ENCODE data around the gene ACAP1.
"Not testable (repeated sequence)": the region's sequence is repeated elsewhere in the genome, so short reads cannot be mapped to it uniquely, and the experiment has no call there.

The ACAP1 gene

DNA sequence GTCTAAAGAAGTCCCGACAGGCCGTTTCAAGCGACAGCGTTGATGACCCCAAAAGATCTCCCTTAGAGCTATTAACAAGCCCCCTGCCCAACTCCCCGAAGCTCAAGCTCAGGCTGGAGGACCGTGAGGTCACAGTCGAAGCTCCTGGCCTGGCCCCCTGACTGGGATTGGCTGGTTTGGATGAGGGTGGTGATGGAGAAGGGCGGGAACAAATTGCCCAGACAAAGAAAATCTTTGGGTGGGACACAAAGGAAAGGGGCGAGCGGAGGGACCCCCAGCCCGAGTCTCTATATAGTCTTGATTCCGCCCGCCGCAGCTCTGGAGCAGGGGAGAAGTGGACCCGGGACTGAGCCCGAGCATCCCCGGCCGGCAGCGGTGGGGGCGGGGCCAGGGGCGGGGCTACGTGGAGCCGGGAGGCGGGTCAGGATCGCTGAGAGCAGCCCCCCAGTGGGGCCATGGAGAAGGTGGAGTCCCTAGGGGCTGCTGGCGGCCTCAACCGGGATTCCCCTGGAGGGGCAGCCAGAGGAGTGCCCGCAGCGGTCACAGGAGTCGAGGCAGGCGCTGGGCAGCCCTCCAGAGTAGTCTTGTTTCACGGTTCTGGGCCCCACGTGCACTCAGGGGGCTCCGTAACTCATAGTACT, 6.2 kb upstream of the ACAP1 start:
- peak; percentile 67 to 70 for DNase-seq

DNA sequence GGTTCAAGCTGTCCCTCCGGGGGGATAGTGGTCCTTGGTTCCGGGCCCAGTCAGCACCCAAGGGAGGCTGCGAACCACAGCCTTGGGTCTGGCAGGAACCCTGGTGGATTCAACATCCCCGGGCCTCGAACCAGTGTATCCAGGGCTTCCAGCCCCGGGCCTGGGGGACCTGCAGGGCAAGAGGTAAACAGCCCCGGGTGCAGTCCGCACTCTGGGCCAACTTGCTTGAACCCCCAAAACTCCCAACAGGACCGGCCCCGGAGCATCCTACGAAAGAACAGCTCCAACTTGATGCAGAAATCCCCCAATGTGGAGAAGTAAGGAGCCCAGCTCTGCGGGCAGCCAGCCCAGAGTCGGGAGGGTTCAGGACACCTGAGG, 5.7 kb upstream of the ACAP1 start:
- DNase-seq = no peak

DNA sequence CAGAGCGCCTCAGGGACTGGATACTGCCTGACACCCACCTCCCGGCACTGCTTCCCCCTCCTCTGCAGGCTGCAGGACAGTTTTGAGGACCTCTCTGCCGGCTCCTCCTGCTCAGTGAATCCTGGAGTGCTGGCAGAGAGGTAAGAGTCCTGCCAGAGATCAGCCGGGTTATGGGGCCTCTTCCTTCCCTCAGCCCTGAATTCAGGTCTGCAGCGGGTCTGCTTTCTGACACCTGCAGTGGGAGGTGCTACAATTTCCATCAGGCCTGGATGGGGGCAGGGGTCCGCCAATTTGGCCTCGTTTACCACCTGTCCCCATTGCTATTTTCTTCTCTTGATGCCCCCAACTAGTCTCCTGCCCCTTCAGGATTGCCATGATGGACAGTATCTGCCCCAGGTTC, 4.2 kb upstream of the ACAP1 start:
- no peak for DNase-seq

DNA sequence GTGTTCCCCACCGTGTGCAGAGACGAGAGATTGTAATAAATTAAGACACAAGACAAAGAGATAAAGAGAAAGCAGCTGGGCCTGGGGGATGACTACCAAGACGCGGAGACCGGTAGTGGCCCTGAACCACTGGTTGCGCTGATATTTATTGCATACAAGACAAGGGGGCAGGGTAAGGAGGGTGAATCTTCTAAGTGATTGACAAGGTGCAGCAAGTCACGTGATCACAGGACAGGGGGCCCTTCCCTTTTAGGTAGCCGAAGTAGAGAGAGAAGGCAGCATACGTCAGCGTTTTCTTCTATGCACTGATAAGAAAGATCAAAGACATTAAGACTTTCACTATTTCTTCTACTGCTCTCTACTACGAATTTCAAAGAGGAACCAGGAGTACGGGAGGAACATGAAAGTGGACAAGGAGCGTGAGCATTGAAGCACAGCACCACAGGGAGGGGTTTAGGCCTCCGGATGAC, 3.7 kb upstream of the ACAP1 start:
- DNase-seq = not testable (repeated sequence)

DNA sequence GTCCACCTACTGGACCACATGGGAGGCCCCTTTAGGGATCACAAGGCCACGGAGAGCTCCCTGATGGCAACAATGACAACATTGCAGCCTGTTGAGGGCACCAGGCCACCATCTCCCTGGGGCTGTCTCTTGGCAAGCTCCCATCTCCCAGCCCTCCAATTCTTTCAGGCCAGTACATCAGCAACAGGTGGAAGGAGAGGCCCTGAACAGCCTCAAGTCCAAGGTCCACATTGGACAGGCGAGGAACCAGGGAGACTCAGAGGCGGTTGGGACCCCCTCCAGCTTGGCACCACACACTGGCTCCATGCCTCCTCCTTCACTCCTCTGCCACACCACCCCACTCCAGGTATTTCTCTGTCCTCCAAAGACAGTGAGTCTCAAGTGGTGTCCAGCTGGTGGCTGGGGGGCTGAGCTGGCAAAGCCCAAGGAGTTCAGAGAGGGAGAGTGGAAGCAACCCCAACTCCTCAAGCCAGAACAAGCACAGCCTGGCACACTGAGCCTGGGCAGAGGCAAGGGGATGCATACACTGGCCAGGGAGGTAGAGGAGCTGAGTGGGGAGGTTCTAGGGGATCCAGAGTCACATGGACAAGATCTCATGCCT, 1.3 kb upstream of the ACAP1 start:
- DNase-seq = no peak

DNA sequence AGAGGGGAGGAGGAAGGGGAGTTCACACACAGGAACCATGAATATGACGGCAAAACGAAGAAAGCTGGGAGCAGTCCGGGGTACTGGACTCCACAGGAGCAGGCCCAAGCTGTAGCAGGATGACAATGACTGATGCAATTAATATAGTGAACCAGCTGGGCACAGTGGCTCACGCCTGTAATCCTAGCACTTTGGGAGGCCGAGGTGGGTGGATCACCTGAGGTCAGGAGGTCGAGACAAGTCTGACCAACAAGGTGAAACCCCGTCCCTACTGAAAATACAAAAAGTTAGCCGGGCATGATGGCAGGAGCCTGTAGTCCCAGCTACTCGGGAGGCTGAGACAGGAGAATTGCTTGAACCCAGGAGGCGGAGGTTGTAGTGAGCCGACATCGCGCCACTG, 564 bp upstream of the ACAP1 start:
- not testable (repeated sequence) for DNase-seq

DNA sequence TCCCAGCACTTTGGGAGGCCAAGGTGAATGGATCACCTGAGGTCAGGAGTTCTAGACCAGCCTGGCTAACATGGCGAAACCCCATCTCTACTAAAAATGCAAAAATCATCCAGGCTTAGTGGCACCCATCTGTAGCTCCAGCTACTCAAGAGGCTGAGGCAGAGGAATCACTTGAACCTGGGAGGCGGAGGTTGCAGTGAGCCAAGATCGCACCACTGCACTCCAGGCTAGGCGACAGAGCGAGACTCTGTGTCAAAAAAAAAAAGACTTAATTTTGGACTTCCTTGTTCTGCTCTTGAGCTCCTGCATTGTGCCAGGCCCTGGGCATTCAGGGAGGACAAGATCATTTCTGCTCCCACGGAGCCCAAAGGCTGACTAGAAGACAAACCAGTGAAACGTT, 1.3 kb downstream of the ACAP1 start:
- DNase-seq = not testable (repeated sequence)

DNA sequence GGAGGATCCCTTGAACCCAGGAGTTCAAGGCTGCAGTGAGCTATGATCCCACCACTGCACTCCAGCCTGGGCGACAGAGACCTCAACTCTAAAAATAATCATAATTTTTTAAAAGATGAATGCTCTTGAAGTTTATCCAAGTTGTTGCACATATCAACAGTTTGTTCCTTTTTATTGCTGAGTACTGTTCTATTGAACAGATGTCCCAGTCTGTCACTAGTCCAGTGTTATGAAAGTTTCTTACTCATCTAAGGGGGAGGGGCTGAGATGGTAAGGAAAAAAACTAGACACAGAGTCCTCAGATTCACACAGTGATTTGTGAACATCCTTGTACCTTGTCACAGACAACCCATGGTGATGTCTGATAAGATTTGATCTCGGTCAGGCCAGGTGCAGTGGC, 3.9 kb downstream of the ACAP1 start:
- no peak for DNase-seq

DNA sequence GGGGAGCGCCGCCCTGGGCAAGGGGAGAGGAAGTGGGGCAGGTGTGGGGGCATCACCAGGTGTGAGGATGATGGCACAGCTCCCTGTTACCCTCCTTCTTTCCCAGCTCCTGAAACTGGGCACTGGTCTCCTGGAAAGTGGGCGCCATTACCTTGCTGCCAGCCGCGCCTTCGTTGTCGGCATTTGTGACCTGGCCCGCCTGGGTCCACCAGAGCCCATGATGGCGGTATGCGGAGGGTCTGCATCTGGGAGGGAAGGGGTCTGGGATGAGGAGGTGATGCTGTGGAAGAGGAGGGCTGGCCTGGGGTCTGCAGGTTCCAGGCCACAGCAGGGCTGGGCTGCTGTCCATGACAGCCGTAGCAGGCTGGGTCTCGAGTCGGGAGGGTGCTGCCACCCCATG, 5.5 kb downstream of the ACAP1 start:
- DNase-seq = no peak

DNA sequence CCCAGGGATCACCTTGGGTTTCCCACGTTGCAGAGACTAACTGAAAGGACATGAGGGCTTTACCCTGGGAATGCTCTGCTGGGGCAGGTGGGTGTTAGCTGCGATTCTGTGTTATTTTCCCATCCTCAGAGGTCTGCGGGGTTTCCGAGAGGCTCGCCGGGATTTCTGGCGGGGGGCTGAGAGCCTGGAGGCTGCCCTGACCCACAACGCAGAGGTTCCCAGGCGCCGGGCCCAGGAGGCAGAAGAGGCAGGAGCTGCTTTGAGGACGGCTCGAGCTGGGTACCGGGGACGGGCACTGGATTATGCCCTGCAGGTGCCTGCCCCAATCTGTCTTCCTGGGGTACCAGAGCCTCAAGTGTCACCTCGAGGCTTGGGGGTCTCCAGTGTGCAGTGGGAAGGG, 6.9 kb downstream of the ACAP1 start:
- no peak for DNase-seq

DNA sequence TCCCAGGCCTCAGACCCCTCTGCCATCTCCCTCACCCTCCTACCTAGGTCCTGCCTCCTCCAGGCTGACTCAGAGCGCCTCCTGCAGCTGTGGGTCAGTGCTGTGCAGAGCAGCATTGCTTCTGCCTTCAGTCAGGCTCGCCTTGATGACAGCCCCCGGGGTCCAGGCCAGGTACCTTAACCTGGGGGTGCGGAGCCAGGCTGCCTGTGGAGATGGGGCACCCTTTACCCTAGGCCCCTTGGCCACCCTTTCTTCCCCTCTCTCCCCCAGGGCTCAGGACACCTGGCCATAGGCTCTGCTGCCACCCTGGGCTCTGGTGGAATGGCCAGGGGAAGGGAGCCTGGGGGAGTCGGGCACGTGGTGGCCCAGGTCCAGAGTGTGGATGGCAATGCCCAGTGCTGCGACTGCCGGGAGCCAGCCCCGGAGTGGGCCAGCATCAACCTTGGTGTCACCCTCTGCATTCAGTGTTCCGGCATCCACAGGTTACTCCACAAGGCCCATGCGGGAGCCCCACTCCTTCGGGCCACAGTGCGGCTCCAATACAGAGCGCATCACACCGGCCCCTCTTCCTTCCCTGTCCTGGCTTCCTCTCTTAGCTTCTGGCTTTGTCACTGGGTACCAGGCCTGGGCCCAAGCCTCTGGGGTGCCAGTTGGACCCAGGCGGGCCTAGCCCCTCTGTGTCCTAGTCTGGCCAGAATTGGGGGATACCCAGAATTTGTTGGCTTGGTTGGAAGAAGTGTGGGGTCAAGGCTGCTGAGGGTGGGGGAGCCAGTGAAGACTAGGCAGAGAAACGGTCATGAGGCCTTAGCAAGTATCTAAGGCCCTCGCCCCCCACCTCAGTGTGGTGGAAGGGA, 10.7 kb downstream of the ACAP1 start:
- DNase-seq = no peak

DNA sequence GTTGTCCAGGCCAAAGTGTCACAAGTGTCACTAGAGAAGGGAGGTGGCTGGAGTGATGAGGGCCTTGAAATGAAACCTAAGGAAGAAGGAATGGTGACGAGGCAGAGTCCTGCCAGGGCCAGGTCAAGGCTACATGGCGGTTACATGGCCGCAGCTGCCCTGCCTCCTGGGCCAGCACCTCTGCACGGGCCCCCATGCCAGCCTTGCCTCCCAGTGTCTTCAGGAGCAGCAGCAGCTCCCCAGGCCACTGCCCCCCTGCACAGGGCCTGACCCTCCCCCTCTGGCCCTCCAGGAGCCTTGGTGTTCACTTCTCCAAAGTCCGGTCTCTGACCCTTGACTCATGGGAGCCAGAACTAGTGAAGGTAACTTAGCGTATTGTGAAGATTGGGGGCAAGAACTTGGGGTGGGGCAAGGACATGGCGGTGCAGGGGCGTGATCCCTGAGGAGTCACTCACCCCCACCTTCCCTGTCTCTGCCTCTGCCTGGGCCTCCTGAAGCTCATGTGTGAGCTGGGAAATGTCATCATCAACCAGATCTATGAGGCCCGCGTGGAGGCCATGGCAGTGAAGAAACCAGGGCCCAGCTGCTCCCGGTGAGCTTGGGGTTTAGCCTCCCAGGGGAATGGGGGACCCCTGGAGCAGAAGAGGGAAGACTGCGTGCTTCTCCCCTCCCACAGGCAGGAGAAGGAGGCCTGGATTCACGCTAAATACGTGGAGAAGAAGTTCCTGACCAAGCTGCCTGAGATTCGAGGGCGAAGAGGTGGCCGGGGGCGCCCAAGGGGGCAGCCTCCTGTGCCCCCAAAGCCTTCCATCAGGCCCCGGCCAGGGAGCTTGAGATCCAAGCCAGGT, 11.5 kb downstream of the ACAP1 start:
- DNase-seq = no peak

DNA sequence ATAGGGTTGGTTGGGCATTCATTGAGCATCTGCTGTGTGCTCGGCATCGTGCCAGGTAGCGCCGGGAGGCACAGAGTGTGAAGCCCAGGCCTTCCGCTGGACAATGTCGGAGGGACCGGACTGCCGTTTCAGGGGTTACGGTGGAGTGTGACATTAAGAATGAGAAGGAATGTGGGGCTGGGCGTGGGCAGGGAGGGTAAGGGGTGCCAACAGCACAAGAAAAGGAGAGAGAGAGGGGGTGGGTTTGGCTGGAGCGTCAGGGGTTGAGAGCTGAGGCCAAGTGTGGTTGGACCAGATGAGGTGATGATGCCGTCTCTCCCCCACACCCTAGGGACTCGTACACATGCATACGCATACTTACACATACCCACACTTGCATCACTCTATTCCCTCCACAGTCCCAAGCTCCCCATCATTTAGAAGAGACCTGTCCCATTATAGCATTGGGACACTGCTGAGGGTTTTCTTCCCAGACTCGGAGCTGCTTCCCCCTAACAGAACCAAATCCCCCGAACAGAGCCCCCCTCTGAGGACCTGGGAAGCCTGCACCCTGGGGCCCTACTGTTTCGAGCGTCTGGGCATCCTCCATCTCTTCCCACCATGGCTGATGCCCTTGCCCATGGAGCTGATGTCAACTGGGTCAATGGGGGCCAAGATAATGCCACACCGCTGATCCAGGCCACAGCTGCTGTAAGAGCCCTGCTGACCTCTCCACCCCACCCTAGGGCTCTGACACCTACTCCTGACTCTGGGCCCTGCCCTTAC, 12.3 kb downstream of the ACAP1 start:
- no peak for DNase-seq

DNA sequence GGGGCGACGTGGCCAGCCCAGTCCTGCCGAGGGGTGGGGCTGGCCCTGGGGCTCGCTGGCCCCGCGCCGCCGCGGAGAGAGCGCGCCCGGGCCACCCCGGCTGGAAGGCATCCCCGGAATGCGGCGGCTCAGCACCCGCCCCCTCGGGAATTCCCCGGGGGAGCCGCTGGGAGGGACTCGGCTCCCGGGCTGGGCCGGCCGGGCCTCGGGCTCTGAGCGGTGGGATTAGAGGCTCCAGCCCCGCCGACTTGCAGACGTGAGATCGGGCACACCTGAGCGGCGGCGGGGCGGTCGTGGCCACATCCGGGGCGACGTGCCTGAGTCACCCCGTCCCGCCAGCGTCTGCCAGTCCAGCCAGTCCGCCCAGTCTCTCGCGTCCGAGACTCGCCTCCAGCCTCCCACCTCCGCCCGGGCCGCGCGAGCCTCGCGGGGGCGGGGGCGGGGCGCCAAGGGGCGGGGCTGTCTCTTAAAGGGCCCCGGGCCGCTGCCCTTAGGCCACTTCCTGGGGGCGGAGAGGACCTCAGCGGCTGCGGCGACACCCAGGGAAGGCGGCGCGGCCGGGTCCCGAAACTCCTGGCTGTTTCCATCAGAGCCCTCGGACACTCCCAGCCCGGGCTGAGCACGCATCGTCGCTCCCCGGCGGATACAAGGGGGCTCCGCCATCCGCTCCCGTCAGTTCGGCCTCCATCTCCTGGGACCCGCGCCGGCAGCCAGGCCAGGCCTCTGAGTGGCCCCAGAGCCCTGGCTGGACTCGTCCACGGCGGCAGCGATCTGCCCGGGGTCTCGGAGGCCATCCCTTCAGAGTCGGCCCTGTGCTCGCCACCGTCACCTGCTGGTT, 15.6 kb downstream of the ACAP1 start, which contains the start of gene KCTD11:
Gene KCTD11, plus strand, starts transcription at position 498 of the 838 bp plus-strand sequence.
- DNase-seq = peak; percentile 50 to 53

DNA sequence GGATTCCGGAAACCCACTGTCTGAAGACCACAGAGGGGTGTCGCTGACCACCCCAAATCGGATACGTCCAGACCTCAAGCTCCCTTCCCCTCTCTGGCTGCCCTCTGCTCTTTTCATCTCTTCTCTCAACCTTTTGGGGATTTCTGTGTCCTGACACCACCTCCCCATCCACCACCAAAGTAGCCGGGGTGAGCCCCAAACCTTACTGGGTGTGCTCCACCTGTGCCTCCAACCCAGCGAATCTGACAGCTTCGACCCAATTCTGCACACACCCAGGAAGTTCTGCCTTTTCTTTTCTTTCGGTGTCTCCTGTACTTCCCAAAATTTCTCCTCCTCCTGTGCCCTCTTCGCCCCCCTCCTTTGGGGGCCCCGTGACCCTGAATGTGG, 16.2 kb downstream of the ACAP1 start:
- DNase-seq = no peak

DNA sequence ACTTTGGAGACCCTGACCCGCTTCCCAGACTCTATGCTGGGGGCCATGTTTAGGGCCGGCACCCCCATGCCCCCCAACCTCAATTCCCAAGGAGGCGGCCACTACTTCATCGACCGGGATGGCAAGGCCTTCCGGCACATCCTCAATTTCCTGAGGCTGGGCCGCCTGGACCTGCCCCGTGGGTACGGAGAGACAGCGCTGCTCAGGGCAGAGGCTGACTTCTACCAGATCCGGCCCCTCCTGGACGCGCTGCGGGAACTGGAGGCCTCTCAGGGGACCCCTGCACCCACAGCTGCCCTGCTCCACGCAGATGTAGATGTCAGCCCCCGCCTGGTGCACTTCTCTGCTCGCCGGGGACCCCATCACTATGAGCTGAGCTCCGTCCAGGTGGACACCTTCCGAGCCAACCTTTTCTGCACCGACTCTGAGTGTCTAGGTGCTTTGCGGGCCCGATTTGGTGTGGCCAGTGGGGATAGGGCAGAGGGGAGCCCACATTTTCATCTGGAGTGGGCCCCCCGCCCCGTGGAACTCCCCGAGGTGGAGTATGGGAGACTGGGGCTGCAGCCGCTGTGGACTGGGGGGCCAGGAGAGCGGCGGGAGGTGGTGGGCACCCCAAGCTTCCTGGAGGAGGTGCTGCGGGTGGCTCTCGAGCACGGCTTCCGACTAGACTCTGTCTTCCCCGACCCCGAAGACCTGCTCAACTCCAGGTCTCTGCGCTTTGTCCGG, 16.7 kb downstream of the ACAP1 start:
- no peak for DNase-seq

DNA sequence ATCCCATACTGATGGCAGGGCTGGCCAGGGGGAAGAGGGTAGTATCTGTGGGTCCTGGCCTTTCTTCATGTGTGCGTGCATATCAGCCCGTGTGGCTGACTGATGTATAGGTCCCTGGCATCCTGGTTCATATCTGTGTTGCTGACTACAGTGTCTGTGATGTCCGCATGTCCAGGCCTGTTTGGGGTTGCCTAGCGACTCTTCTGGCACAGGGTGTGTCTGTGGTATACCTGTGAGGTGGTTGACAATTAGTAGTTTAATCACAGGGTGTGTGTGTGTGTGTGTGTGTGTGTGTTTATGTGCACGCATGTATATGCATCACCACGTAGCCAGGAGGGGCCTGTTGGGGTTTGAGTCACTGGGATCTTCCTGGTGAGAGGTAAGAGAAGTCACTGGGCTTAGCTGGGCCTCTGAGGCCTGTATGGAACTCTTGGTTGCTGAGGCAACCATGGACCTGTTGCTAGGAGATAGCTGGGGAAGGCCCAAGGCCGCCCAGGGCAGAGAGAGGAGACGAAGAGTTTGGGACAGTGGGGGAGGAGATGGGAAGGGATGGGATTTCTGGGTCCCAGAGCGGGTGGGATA, 18.0 kb downstream of the ACAP1 start:
- DNase-seq = no peak

DNA sequence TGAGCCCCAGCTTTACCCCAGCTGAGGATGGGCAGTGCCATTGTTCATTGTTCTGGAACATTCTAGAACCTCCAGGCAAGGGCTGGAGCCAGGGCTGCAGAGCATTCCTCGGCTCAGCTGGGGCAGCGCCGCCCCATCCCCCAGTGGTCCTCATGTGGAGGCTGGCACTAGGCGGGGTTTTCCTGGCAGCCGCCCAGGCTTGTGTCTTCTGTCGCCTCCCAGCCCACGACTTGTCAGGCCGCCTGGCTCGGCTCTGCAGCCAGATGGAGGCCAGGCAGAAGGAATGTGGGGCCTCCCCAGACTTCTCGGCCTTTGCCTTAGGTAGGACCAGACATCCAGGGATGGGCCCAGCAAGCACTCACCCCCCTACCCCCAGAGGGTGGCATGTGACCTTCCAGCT, 18.7 kb downstream of the ACAP1 start, which contains the start of gene TMEM95:
Gene TMEM95, plus strand, starts transcription at position 104 of the 400 bp plus-strand sequence. Its CDS starts 49 bp downstream, at position 153.
- no peak for DNase-seq

DNA sequence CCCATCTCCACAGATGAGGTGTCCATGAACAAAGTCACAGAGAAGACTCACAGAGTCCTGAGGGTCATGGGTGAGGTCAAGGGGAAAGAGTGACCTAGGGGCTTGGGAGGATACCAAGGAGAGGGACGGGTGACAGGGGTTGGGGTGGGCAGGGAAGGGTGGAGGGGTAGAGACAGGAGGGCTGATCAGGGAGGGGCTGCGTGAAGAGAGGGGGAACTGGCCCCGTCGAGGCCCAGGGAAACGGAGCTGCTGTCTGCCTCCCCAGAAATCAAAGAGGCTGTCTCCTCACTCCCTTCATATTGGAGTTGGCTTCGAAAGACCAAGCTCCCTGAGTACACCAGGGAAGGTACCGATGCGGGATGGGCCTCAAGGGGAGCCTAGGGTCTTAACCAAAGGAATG, 19.2 kb downstream of the ACAP1 start:
- DNase-seq = no peak

DNA sequence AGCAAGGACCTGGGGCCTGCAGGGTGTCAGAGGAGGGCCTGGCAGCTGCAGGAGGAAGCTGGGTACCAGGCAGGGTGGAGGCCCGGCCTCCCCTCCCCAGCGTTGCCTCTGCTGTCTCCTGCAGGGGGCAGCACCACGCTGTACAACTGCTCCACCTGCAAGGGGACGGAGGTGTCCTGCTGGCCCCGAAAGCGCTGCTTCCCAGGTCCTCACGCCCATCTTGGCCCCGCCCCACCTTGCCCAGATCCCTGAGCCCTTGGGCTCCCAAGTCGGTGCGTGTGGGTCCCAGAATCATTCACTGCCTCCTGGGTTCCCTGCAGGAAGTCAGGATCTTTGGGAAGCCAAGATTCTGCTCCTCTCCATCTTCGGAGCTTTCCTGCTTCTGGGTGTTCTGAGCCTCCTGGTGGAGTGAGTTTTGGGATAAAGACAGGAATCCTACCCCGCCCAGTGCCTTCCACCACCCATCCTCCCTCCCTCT, 19.8 kb downstream of the ACAP1 start:
- DNase-seq = peak; percentile 81 to 82

All from activated CD4-positive, alpha-beta T cell treated with anti-CD3 and anti-CD28 coated beads, Interleukin-2, amount 50 U/mL, for 4 hours (primary cell).